ENCODE results near the gene KNCN.

DNA sequence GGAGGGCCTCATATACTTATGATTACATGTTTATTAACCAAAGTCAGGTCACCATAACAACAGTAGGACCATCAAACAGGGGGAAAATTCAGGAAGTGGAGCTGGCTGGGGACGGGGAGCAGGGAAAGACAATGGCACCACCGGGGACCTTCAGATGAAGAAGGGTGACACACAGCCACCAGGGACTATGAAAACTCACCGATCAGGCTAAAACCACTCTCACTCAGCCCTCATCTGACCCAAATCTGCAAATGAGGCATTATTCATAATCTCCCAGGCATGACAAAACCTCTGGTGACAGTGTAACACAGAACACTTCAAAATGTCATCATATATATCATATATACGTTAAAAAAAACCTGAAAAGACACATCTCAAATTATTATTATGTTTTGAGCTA lies 41.4 kb upstream of the KNCN start:
- TF ChIP-seq, protein P1, sequence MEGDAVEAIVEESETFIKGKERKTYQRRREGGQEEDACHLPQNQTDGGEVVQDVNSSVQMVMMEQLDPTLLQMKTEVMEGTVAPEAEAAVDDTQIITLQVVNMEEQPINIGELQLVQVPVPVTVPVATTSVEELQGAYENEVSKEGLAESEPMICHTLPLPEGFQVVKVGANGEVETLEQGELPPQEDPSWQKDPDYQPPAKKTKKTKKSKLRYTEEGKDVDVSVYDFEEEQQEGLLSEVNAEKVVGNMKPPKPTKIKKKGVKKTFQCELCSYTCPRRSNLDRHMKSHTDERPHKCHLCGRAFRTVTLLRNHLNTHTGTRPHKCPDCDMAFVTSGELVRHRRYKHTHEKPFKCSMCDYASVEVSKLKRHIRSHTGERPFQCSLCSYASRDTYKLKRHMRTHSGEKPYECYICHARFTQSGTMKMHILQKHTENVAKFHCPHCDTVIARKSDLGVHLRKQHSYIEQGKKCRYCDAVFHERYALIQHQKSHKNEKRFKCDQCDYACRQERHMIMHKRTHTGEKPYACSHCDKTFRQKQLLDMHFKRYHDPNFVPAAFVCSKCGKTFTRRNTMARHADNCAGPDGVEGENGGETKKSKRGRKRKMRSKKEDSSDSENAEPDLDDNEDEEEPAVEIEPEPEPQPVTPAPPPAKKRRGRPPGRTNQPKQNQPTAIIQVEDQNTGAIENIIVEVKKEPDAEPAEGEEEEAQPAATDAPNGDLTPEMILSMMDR (IDR thresholded peaks at IDR 0.05; ENCODE audit: low read length), result no peak
- TF ChIP-seq EZH2phosphoT487 (IDR thresholded peaks at IDR 0.05; ENCODE audit: low read length), result no peak
